Lung (tissue), 12 donors: ENCODE measurements around the gene LGALS3. TPM values are rescaled to one million over a fixed set of nuclear protein-coding genes. Genes with fewer than 3 reads are reported as not detected.

Experiments
- ATAC-seq: fragments of 200-7000 bp; cut with Tn5 transposase; one replicate; pipeline ENCODE4 v1.9.1; 2020; ENCODE audit warnings: moderate number of reproducible peaks; ENCODE audit not compliant: insufficient read depth, low FRiP score
- DNase-seq, 3 donors: peaks; one replicate each; pipeline ENCODE4 v3.0.0-alpha.2; 2013 to 2017
- H3K27ac ChIP-seq, 2 donors: one replicate each; pipeline ENCODE4 v1.5.1; 2013; ENCODE audit warnings: mild to moderate bottlenecking in 2 of 2, moderate library complexity in 2 of 2, control low read depth in 1 of 2, inconsistent platforms in 1 of 2, low read depth in 1 of 2, low read length in 1 of 2
- H3K27me3 ChIP-seq, 3 donors: one replicate each; pipeline ENCODE4 v1.5.1; 2013; ENCODE audit warnings: low read length in 2 of 3; ENCODE audit not compliant: control insufficient read depth in 3 of 3, insufficient read depth in 3 of 3
- H3K36me3 ChIP-seq, 4 donors: one replicate each; pipeline ENCODE4 v1.5.1; 2013; ENCODE audit warnings: low read length in 4 of 4, mild to moderate bottlenecking in 1 of 4, moderate library complexity in 1 of 4; ENCODE audit not compliant: control insufficient read depth in 4 of 4, insufficient read depth in 4 of 4
- H3K4me1 ChIP-seq, 5 donors: one replicate each; pipeline ENCODE4 v1.5.1; 2013; ENCODE audit warnings: low read length in 5 of 5, mild to moderate bottlenecking in 2 of 5, moderate library complexity in 1 of 5; ENCODE audit not compliant: control insufficient read depth in 5 of 5, insufficient read depth in 5 of 5
- H3K4me3 ChIP-seq: one replicate; pipeline ENCODE4 v1.5.1; 2013; ENCODE audit warnings: mild to moderate bottlenecking, control low read depth, moderate library complexity
- H3K9ac ChIP-seq, 2 donors: one replicate each; pipeline ENCODE4 v1.5.1; 2013; ENCODE audit warnings: low read length in 2 of 2, control low read depth in 1 of 2; ENCODE audit not compliant: insufficient read depth in 1 of 2
- H3K9me3 ChIP-seq, 4 donors: one replicate each; pipeline ENCODE4 v1.5.1; 2013; ENCODE audit warnings: low read length in 3 of 4, mild to moderate bottlenecking in 1 of 4, moderate library complexity in 1 of 4; ENCODE audit not compliant: control insufficient read depth in 4 of 4, insufficient read depth in 3 of 4
- WGBS, 2 donors: extraction: QIAGEN DNeasy Blood & Tissue Kit; methylation state at CpG; one replicate each; pipeline ENCODE4 v1.1.7; 2013; 5-methylcytosine and 5-hydroxymethylcytosine counted together
- polyA plus RNA-seq, 2 donors: library from polyadenylated mRNA; stranded (reverse); fragments of 200-250 nt; gene quantifications; one replicate each; pipeline ENCODE4 v1.2.1, GENCODE V29; 2013
- total RNA-seq, 2 donors: library from RNA; depleted of rRNA in 1 of 2; stranded (reverse); fragments of >200 nt in 1 of 2; gene quantifications; one replicate each; pipeline ENCODE4 v1.2.1, GENCODE V29; 2014 to 2021
- TF ChIP-seq, protein P1 (sequence below): IDR thresholded peaks from 2 replicates; pipeline ENCODE4 v1.5.1; 2012; ENCODE audit warnings: mild to moderate bottlenecking; ENCODE audit errors: control extremely low read depth, extremely low read depth
- donor health status: control.
- donor health status: control.
- donor health status: Bipolar disorder and iron deficiency.
- donor health status: healthy.
- donor health status: DM: yes; HTN: yes; CAD: no.

The LGALS3 gene
- total and polyA plus RNA-seq, 4 donors: 166 to 875 (median 443) TPM

DNA sequence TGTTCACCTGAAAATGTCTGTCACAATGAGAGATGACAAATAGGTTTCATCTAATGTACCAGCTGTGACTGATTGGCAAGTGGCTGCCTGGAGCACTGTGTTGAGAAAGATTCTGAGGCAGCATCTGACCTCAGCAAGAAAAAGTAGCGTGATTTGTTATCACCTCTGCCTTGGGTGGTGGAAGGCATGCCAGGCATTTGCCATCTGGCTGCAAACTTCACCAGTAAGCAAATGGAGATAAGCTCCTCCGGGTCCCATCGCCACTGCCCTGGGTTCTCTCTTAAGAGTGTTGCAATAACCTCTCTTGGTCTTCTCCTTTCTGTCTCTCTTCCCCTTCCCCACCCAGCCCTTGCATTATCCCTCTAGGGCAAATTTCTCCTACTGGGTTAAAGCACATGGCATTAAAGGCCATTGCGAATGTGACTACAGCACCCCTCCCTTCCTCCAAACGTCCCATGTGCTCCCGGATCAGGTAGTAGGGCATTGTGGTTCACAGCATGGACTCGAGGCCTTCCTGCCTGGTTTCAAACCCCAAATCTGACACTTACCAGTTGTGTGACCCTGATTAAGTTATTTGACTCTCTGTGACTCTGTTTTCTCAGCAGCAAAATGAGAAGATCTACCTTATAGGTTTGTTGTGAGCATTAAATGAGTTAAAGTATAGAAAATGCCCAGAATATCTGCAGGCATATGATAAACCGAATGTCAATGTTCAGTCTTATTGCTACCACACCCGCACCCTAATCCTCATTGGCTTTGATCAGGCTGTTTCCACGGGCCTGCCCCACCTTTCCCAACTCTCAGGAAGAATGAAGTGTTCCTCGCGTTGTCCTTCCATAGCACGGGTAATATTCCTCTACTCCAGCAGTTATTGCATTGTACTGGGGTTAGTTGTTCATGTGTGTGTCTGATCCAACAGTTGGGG lies 8.2 kb upstream of the LGALS3 start:
- no peak overlapping the region for H3K27ac ChIP-seq
- H3K4me1 ChIP-seq: peaks cover 10 to 35% (median 15%) of the 10 kb centered on the region in 5 donors
- H3K9me3 ChIP-seq: no peaks in the 10 kb centered on the region
- DNase-seq (no peak), ATAC-seq (no peak)
- no peak overlapping the region for H3K9ac ChIP-seq
- H3K36me3 ChIP-seq: no peaks in the 10 kb centered on the region
- H3K4me3 ChIP-seq: no peak overlapping the region
- 57 to 77% methylated on average over 13 of the region's 13 CpGs for WGBS, 2 donors
- TF ChIP-seq, protein P1, sequence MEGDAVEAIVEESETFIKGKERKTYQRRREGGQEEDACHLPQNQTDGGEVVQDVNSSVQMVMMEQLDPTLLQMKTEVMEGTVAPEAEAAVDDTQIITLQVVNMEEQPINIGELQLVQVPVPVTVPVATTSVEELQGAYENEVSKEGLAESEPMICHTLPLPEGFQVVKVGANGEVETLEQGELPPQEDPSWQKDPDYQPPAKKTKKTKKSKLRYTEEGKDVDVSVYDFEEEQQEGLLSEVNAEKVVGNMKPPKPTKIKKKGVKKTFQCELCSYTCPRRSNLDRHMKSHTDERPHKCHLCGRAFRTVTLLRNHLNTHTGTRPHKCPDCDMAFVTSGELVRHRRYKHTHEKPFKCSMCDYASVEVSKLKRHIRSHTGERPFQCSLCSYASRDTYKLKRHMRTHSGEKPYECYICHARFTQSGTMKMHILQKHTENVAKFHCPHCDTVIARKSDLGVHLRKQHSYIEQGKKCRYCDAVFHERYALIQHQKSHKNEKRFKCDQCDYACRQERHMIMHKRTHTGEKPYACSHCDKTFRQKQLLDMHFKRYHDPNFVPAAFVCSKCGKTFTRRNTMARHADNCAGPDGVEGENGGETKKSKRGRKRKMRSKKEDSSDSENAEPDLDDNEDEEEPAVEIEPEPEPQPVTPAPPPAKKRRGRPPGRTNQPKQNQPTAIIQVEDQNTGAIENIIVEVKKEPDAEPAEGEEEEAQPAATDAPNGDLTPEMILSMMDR: no peak
- no peaks in the 10 kb centered on the region for H3K27me3 ChIP-seq

- no peak overlapping the region for H3K4me3 ChIP-seq
- no peak overlapping the region for H3K9ac ChIP-seq
- H3K4me1 ChIP-seq: peaks cover 10 to 31% (median 18%) of the 10 kb centered on the region in 5 donors
- H3K9me3 ChIP-seq: no peaks in the 10 kb centered on the region
- H3K27ac ChIP-seq: peak overlapping the region in 1 of 2 donors; percentile 65
- no peaks in the 10 kb centered on the region for H3K36me3 ChIP-seq
- TF ChIP-seq, protein P1: no peak
- H3K27me3 ChIP-seq: no peaks in the 10 kb centered on the region
- WGBS, 2 donors: 88 to 96% methylated on average over 9 of the region's 9 CpGs
- DNase-seq: no peak
- no peak for ATAC-seq
Observed at GRCh38 chr14:55121628-55122439, 7.2 kb upstream of the LGALS3 start.

DNA sequence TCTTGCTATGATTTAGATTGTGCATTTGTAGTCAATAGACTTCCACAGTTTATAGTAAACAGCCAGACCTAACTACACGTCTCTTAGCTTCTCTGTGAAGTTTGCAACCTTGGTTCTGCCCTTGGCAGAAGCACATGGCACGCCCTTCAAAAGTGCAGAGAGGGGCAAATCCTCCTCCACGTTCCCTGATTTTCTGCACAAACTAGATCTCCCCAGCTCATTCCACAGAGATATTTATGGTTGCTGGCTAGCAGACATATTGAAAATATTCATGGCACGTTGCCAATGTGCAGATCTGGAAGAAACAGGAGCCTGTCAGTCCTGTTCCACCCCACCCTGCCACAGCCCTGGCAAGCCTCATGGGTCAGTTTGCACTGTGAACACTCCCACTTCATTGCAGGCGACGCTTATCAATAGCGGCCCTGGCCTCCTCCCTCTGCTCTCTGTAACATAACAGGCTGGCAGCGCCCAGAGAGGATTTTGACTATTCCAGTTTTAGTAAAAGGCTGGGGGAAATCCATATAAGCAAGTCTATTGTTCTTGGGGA lies 6.5 kb upstream of the LGALS3 start:
- peaks cover 10 to 31% (median 18%) of the 10 kb centered on the region in 5 donors for H3K4me1 ChIP-seq
- ATAC-seq (no peak), DNase-seq (peak; percentile 61 to 84 (median 81))
- no peaks in the 10 kb centered on the region for H3K27me3 ChIP-seq
- H3K9me3 ChIP-seq: no peaks in the 10 kb centered on the region
- H3K36me3 ChIP-seq: no peaks in the 10 kb centered on the region
- no peak overlapping the region for H3K4me3 ChIP-seq
- peak overlapping the region in 1 of 2 donors; percentile 8 for H3K9ac ChIP-seq
- TF ChIP-seq, protein P1: no peak
- peak overlapping the region; percentile 35 to 65 for H3K27ac ChIP-seq
- WGBS, 2 donors: 53 to 76% methylated on average over 8 of the region's 8 CpGs
